Brain pericyte (primary cell): ENCODE data around the gene VEZF1.

Experiments used
- DNase-seq: peaks from one replicate; pipeline ENCODE4 v3.0.0-alpha.2; 2012; ENCODE audit warnings: low read depth, low spot score

VEZF1 gene

GRCh38 chr17:57929386-57929785, 58.7 kb downstream of the VEZF1 start:
- no peak for DNase-seq

- DNase-seq: no peak
Measured at GRCh38 chr17:57928928-57929327, 59.1 kb downstream of the VEZF1 start.

DNA sequence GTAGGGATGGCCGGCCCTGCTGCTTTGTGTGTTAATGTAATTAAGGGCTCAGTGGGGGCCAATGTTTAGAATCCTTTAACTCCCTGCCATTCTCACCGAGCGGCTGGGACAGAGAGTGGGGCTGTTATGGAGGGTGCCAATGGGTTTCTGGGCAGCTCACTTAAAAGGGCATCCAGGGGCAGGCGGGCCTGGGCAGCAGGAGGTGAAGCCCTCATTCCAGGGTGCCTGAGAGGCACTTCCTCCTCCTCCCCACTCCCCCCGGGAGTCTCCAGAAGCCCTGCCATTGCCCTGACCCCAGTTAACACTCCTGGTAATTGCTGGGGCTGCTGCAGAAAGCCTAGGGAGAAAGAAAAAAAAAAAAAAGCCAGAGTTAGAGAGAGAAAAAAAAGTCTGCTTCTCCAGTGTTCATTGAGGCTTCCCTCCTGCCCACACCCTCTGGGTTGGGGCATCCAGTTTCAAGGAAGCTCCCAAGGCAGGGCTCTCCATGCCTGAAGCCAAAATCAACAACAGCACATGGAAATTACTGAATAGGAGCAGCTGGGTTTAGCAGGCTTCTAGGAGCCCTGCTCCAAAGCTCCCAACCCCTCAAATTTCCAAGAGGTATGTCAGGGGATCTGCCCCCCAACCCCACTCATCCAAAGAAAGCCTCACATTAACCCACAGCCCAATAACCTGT, 60.9 kb downstream of the VEZF1 start:
- DNase-seq: no peak

GRCh38 chr17:57926723-57927047, 61.4 kb downstream of the VEZF1 start:
- no peak for DNase-seq

DNA sequence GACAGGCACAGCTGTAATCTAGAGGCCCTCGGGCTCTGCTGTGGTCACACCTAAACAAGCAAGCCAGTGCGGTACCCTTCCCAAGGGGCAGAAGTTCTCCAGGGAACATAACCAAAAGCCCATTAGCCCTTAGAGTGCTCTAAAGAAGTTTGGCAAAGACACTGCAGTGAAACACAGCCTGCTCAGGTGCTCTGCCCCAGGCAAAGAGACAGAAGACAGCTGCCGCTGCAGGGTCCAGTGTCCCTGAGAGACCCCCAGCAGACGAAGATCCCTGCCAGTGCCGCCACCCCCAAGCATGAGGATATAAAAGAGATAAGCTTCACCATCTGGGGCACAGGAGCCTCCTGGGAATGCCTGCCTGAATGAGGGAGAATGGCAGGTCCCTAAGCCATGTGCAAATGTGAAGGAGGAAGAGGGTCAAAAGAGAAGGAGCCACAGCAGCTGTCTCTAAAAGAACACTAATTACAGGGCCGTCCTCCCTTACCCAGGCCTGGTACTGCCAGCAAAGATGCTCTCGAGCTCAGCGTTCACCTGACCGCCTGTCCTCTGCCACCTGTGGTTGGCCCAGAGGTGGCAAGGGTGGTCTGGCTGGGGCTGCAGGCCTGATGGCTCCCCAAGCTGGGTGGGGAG, 62.6 kb downstream of the VEZF1 start:
- no peak for DNase-seq

GRCh38 chr17:57924677-57925076, 63.4 kb downstream of the VEZF1 start:
- DNase-seq: no peak
